GM23248 (cell line): Measurements from ENCODE around the gene ZSCAN10.
"Not testable (repeated sequence)": the region's sequence is repeated elsewhere in the genome, so short reads cannot be mapped to it uniquely, and the experiment has no call there.

ENCODE experiments used
- EZH2 ChIP-seq: fragments of 200-600 bp; sonication (generic); IDR thresholded peaks from 2 replicates; pipeline ENCODE4 v1.6.1; 2018; ENCODE audit warnings: antibody characterized with exemption, mild to moderate bottlenecking; ENCODE audit not compliant: insufficient read depth, poor library complexity, severe bottlenecking
- EZH2phosphoT487 ChIP-seq: fragments of 200-600 bp; sonication (generic); IDR thresholded peaks from 2 replicates; pipeline ENCODE4 v1.6.1; 2018; ENCODE audit warnings: antibody characterized with exemption, moderate library complexity, mild to moderate bottlenecking, low read depth; ENCODE audit not compliant: insufficient read depth

- not testable (repeated sequence) for TF ChIP-seq EZH2, EZH2phosphoT487
Observed at GRCh38 chr16:3055734-3056115, 43.4 kb downstream of the ZSCAN10 start.
